ENCODE data around the gene UNC5C.

UNC5C gene

DNA sequence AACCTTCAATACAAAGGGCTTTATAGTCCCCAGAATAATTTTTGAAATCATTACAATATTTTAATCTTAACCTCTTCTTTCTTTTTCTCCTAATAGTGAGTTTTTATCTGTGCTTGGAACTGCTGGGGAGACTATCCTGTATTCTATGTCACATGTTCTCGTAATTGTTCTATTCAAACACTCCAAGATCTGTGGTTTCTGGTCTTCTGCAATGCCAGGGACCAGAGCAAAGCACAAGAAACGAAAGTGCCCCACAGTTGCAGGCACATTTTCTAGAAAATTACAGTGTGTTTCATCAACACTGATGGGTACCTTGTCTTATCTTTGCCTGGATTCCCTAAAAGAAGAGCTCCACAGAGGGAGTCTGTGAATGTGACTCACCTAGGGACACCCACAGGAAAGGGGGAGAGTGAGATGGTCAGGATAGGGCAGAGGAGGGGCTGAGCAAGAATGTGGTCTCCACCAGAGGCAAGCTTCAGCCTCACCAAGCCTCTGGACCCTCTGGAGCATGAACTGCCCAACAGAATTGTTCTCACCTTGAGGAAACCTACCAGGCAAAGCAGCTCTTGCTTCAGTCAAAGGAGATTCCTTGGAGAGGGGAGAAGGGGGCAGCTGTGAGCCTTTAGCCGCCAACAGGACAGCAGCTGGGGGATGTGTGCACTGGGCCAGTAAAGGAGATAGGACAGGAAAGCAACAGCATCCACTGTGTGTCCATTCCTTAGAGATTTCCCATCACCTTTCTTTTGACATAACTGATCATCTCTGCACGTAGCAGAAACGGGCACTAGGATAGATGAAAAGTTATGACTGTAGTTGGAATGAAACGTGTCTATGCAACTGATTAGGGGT is 25.9 kb downstream of the UNC5C start:
- no peak for DNase-seq (ENCODE audit: low read depth)

DNA sequence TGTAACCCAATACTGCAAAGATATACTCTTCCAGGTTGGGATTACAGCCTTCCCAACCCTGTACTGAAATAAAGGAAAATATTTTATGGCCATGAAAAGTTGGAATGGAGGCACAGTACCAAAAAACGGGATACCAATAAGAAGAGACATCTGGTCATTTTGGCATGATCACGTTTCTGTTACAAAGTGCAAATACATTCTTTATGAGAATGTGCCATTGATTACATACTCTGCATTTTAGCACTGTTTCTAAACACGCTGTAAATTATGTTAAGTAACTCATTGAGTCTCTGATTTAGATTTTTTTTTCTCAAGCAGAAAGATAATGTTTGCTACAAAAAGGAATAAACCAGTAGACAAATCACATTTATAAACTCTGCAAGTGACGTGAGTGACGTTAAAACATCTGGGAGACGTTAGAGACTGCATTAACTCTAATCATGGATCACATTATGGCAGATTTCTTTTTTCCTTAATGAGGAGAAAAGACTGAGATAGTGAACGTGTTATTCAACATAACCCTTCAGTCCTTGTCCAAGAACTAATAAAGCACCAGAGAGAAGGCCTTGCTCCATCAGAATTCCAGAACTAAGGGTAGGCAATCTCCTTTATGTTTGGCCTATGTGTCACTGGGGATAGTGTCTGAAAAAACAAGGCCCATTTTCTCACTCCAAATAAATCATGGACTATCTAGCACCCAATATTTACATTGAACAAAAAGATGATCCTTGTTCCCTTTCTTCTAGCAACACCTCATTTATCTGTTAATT is 31.0 kb downstream of the UNC5C start:
- no peak for DNase-seq (ENCODE audit: low read depth)

DNA sequence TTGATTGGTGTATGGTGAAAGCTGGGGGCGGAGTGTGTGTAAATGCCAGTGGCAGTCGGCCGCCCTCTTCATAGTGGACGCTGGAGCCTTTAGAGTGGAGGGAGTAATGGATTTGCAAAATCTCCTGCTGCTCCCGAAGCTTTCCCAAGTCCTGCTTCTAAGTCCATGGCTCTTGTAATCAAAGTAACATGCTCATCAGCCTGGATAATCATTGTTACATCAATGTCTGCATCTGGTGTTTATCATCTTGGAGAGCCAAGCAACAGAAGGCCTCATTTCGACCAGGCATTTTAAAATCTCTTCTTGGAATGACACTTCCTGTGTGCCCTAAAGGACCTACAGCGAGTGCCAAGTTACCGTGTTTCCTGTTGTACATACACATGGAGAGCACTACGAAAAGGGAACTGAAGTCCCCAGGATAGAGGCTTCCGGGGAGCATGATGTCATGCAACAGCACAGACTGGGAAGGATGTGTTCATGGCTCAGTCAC is 32.2 kb downstream of the UNC5C start:
- DNase-seq (ENCODE audit: low read depth): no peak

DNA sequence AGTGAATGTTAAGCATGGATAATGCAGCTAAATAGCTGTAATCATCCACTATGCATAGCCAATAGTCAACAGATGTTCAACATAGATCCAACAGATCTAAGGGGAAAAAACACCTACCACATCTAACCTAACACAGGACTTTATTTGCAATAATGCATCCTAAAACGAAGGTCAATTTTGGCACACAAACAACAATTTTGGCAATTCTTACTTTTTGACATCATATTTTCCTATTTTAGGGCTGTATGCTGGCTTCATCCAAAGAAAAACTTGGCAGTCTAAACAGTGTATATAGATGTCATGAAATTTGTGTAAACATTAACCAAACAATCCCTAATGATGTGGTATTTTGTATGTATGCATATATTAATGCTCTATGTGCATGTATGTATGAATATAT is 33.2 kb downstream of the UNC5C start:
- DNase-seq (ENCODE audit: low read depth): no peak

DNA sequence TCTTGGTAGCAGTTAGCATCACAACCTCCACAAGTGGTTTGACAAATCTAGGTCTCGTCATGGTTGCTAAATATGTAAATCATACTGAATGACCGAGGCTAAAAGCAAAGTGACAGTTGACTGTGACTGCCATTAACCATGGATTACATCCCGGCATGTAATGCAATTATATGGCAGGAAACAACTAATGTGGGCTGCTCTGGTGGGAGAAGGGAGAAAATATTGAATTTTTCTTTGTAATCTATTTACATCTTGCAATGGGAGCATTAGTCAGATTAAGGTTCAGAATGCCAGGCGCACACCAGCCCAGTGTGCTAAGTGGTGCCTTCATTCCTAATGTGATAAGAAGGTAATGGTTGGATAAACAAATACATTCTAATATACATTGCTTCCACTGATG is 35.8 kb downstream of the UNC5C start:
- DNase-seq (ENCODE audit: low read depth): no peak

DNA sequence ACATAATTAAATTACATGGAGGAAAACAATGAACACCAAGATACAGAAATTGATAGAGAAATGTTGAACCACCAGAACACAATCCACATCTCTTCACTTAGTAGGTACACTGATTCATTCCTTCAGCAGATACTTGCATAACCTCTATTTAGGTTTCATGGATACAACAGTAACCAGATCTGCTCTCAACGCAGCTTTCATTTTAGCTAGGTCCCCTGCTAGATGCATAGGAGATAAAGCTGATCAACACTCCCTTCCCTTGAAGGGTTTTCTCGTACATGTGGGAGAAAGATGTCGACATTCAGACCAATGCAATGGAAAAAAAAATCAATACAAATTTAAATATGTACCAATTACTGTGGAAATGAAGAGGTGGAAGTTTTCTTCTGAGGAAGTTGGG is 37.3 kb downstream of the UNC5C start:
- no peak for DNase-seq (ENCODE audit: low read depth)

DNA sequence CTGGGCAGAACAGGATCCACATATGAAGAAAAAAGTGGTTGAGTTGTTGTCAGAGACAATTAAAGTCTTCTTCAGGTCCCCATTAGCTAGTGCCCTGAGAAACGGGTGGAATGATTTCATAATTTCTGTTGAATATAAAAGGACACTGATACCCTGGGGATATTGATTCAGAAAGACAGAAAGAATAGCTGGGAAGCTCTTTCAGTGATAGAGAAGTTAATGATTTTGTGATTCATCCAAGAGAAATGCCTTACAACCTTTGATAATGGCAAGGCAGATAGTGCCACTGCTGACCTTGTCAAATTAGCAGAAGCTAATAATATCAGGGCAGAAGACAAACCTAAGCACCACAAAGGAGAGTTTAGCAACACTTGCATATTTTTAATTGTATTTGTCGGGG is 37.9 kb downstream of the UNC5C start:
- DNase-seq (ENCODE audit: low read depth): no peak

DNA sequence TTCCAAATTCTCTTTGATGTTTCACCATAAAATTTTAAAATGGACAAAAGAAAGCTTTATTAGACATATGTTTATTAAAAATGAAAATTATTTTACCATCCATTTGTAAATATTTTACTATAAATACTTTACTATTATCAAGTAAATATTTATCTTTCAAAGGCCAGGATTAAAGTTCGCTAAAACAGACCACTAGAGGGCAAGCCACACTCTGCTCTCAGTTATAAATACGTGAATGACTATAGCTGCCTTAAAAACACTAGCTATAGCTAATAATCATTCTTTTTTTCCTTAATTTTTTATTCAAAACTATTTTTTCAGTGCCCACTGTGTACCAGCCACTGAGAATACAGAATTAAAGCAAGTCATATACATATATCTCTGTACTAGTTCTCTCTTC is 38.6 kb downstream of the UNC5C start:
- DNase-seq (ENCODE audit: low read depth): no peak

DNA sequence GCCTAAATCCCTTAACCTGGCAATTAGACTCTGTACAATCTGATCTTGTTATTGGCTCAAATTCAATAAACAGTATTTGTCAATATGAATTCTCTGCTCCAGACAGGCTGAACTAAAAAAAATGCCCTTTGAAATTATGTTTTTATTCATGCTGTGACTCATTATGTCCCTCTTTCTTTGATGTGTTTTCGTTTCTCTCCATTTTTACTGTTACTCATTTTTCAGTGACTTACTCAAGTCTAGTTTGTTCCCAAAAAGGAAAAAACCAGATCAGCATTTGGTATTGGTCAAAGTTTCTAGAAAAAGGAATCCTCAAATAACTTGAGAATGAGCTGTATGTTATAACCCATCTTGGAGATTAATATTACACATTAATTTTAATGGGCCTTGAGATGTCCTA is 40.4 kb downstream of the UNC5C start:
- DNase-seq (ENCODE audit: low read depth): no peak

DNA sequence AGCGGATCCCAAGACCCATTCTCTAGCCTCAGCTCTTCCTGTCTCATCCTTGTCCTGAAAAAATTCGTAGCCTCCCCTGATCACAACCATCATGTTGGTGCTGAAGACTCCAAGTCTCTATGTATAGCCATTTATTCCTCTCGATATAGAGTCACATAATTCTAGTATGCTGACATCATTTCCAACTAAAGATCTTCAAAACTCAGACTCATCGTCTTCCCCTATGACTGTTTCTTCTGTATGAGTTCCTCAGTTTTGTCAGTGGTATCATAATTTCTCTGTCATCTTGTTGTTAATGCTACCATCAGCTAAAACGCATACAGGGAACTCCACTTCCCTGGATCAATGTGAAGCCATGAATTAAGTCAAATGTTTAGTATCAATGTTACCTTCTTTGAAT is 41.2 kb downstream of the UNC5C start:
- DNase-seq (ENCODE audit: low read depth): no peak

DNA sequence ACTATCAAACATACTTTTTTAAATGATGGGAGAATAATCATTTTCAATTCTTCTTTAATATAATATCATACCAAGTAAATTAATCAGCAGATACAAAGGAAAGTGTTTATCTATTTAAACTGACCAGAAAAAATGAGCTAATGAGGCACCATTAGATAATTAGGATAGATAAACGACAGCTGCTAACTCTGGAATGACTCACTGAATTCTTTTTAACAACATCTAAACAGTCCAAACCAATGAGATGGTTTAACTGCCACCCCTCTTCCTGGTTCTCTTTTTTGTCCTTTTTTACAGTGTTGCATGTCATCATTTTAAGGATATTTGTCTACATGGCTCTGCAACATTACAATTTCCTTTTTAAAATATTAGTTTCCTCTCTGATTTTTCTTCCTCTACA is 41.6 kb downstream of the UNC5C start:
- DNase-seq (ENCODE audit: low read depth): no peak

DNA sequence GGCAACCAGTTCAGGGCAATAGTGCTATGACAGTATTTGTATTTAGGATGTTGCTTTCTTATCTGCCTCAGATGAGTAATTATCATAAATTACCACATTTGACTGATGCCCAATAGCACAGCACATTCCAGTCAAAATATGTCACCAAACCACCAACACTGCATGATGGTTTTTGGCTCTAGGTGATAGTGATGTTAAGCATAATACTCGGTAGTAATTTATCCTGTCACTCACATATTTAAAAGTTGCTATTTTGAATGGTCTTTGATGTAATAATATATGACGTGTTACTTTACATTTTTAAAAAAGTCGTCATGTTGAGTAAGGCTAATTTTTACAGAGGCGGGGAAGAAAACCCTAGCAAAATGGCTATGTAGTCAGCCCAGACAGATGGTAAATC is 42.5 kb downstream of the UNC5C start:
- DNase-seq (ENCODE audit: low read depth): no peak

DNA sequence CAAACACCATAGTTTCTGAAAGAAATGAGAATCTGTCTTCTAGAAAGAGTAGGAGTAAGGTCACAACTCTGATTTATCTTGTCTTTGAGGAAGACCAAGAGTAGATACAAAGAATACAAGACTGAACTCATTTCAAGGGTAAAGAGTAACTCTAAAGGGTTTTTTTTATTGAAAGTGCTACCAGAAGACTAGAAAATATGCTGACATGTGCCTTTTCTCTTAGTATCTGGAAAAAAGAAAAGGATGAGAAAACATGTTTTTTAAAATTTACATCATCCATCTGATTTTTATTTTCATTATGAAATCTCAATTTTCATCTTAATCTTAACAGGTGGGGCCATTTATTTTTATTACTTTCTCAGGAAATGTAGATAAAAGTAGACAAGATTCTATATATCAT is 43.0 kb downstream of the UNC5C start:
- DNase-seq (ENCODE audit: low read depth): no peak

DNA sequence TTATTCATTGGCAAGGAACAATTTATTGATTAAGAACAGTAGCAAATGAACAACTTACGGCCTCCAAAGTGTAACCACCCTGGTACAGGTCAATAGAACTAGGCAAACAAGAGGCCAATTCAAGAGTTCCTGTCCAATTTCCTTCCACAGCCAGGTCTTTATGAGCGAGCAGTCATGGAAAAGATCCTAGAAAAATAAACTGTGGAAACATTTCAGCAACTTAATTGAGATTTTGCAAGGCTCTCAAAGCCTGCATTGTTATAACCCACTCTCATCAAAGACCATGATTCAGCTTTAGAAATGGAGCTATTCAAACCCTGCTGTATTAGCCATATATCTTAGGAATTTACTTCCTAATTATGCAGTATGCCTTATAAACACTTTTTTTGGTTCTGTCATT is 43.6 kb downstream of the UNC5C start:
- DNase-seq (ENCODE audit: low read depth): no peak

DNA sequence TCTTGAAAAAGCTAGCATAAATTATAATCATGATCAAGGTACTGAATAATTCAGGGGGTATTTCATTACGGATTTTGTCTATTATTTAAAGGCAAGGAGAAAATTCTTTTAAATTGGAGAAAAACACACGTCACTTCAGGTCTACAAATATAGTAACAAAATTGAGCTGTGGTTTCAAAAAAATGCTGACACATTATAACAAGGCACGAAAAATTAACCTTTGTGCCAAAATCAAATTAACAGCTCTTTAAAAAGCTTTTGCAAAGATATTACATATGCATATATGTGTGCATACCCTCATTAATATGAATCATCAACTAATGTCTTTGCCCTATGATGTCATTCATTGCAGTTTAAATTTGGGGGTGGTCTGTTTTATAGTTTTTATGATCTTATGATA is 44.3 kb downstream of the UNC5C start:
- DNase-seq (ENCODE audit: low read depth): no peak

DNA sequence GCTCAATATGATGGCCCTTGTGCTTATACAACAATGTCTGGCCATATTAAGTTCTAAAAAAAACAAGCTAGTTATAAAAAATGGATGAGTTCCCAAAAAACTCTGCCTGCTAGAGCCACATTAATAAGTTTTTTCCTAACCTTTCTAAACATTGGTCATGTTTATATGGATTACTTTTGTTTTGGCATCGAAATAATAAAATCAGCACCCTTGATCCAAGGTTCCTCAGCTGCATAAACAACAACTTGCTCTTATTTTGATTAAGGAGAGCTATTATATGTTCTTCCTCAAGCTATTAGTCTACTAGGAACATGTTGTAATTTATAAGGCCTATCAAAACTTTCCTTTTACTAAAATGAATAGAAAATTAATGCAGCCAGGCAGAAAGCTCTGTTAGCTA is 48.4 kb downstream of the UNC5C start:
- no peak for DNase-seq (ENCODE audit: low read depth)

DNA sequence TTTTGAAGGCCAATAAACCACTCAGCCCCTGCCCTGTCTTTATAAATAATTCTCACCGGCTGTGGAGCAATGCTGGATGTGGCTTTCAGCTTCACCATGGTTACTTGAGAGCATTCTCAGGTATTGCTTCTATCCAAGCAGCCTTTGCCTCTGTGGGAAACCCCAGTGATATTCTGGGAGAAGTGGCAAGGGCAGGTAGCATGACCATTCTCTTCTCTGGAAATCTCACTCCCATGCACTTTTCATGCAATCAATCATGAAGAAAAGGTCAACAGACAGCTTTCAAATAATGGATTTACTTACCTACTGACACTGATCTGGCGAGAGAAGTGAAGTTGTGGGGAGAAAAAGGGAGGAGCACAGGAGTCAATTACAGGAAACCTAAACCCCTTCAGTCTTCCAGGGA is 49.5 kb downstream of the UNC5C start:
- DNase-seq (ENCODE audit: low read depth): no peak

DNA sequence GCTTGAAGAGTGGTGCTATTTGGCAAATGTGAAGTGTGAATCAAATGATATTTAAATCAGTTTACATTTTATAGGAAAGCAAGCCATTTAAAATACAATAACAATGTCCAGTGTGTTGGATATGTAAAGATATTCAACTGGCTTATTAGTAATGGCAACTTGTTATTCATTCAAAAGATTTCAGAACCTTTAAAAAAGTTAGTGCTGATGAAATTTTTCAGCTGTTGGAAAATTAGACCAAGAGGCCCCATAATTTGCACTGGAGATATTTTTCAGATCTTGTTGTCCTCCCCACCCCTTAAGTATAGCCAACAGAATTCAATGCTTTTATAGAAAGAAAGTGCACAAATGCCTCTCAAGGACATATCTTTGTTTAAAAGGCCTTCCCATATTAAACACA is 54.6 kb downstream of the UNC5C start:
- no peak for DNase-seq (ENCODE audit: low read depth)

DNA sequence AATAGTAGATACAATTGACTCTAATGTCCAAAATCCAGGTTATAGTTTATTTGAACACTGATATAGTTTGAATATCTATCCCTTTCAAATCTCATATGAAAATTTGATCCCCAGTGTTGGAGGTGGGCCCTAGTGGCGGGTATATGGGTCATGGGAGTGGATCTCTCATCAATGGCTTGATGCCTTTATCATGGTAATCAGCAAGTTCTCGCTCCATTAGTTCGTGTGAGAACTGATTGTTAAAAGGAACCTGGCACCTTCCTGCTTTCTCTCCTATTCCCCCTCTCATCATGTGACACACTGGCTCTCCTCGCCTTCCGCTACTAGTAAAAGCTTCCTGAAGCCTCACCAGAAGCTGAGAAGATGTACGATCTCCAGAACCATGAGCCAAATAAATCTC is 70.1 kb downstream of the UNC5C start:
- DNase-seq (ENCODE audit: low read depth): no peak

DNA sequence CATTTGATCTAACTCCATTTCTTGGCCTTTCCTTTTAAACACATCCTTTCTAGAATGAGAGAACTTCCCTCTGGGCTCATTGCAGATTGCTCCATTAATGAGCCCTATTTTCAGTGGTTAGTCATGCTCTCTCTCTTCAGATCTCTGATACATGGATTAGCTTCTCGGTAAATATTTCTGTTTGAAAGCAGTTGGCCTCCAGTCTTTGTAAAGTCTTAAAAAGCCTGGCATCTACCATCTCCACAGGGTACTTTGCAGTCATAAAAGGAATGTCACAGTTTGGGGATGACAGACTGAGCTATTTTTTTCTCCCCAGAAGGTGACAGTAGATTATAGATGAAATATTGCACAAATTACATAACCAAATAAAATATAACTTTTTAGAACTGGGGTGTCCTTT is 72.7 kb downstream of the UNC5C start:
- DNase-seq (ENCODE audit: low read depth): no peak

DNA sequence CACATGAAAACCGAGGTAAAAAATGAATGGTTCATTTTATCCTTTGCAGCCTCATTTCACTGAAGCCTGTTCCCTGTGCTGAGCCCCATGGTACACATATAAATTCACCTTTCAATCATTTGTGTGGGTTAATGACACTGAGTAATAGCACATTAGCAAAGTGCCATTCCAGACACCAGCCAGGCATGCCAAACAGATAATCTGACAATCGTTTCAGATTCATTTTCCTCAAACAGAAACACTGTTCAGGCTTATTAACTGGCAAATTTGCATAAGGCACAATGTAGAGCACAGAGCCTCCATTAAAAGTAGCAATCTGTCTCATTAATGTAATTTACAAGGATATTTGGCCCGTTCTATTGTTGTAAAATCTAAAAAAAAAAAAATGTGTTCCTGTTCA is 76.2 kb downstream of the UNC5C start:
- no peak for DNase-seq (ENCODE audit: low read depth)

DNA sequence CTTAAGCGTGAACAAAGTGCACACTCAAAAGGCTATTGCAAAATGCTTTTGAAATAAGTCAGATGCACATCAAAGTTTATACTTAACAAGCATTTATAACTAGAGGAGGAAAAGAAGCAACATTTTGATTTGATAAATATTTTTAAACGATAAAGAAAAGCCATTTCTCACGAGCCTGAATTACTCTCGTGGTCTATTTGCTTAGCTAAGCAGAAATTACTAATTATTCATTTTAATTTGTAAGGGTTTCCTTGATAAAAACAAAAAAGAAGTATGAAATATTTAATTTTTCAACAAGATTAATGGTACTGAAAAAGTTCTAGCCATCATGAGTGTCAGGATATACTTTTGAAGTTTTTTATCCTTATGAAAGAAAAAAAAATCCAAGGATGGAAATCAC is 78.2 kb downstream of the UNC5C start:
- DNase-seq (ENCODE audit: low read depth): no peak

DNA sequence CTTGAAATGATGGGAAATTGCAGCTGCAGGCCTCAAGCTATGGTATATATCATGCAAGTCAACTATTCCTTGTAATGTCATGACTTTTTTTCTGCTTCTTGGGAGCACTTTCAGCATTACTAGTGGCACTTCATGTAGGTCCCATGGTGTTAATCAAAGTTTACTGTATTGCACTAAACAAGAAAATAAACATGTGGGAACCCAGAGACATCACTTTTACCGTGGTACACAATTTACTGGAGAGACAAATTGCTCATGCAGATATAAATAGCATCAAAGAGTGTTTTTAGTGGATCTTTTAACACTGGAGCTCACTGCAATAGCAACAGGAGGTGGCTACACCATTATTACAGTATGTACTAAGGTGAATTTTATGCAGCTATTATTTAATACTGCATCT is 79.2 kb downstream of the UNC5C start:
- DNase-seq (ENCODE audit: low read depth): no peak

DNA sequence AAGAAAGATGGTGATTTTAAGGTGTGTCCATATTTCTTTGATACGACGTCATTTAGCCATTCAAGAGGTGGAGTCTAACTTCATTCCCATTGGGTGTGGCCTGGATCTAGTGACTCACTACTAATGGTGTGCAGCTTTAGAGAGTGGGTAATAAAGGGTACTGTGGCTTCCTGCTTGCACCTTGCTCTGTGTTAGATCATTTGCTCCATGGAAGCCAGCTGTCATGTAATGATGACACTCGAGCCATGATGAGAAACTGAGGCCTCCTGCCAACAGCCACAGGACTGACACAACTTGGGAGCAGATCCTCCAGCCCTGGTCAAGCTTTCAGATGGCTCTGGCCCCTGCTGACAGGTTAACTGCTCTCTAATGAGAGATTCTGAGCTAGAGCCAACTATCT is 82.0 kb downstream of the UNC5C start:
- no peak for DNase-seq (ENCODE audit: low read depth)

Measured in stimulated activated CD8-positive, alpha-beta memory T cell treated with anti-CD3 and anti-CD28 coated beads, Interleukin-15, amount 100 ng/mL, for 24 hours (primary cell).